ENCODE data around the gene LENEP.

- TF ChIP-seq CTCF (IDR thresholded peaks at IDR 0.05) (no peak), POLR2A (IDR thresholded peaks at IDR 0.05) (no peak)
Observed at GRCh38 chr1:154959426-154959780, 34.0 kb upstream of the LENEP start.
